ENCODE data around the gene C12orf43. TPM values are rescaled to one million over a fixed set of nuclear protein-coding genes. Genes with fewer than 3 reads are reported as not detected.

The C12orf43 gene
- total RNA-seq, 2 donors from 2014 or later: 16.9 to 19.9 TPM

DNA sequence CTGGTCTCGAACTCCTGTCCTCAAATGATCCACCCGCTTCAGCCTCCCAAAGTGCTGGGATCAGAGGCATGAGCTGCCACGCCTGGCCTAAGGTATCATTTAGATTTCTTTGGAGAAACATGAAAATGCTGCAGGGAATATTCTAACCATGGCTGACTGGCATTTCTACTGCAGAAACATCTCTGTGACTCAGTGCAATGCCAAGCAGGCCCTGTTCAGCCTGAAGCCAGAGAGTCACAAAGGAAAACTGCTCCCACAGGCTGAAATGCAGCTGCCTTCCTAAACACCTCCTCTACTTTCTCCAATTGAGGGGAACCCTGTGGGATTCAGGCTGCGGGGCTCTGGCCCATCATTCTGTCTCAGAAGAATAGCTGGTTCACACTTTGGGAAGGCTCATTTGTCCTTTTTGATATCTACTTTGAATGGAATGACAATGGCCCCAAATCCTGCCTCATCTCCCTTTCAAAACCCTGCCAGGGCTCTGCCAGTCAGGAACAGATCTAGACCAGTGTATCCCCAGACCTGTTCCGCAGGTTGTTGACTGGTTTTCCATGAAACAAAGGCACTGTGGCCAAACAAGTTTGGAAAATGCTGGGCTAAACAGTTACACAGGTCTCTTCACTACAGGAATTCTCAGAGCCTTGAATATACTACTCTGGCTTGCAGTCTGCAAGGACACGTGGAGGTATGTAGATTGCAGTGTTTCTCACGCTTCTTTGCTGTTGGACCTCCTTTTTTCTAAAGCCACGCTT is 7.8 kb downstream of the C12orf43 start:
- Mint-ChIP-seq H3K36me3 (peaks cover 15 to 20% of the 10 kb centered on the region in 2 donors), H3K27ac (peak overlapping the region in 1 of 2 donors; percentile 44), H3K9me3 (no peaks in the 10 kb centered on the region)
- ATAC-seq (no peak), DNase-seq (ENCODE audit: low spot score in 2 of 2) (no peak)

DNA sequence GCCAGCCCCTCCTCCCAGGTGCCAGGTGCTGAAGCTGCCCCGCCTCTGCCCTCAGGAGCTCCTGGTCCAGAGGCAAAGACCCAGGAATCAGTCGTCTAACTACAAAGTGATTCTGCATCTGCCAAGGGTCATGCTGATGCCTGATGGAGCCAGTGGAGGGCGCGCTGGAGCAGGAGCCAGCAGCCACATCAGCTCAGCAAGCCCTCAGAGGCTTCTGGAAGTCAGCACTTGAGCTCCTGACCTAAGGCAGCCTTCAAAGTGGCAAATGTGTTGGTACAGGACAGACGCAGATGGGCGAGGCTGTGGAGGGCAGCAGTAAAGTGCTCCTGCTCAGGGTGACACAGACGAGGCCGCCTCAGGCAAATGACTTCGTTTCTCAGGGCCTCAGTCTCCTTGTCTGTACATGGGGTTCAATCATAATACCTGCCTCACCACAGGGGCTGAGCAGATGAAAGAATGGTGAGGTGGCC is 10.9 kb downstream of the C12orf43 start:
- peaks cover 6 to 13% of the 10 kb centered on the region in 2 donors for H3K36me3 Mint-ChIP-seq
- peak overlapping the region; percentile 49 to 91 for H3K27ac Mint-ChIP-seq
- ATAC-seq (peak; percentile 71 to 79), DNase-seq (ENCODE audit: low spot score in 2 of 2) (peak; percentile 62 to 69)
- no peaks in the 10 kb centered on the region for H3K9me3 Mint-ChIP-seq

DNA sequence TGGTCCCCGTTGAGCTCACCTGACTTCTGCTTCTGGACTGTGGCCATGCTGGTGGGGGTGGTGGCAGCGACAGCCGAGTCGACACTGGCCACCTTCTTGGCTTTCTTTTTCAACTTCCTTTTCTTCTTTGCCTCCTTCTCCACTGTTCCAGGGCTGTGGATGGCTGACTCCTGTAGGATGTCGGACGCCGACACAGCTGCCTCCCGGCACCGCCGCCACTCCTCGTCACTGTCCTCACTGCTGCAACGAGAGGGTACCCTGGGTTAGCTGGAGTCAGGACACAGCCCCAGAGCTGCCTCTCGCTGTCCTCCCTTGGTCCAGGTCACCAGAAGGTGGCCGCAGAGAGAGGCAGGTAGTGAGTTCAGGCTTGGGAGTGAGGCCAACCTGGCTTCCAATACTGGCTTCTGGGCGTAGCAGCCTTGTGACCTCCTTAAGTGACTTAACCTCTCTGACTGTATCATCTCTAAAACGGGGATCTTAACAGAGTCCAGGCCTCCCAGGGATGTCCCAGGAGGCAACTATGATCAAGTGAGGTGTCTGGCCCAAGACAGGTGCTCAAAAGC is 12.0 kb downstream of the C12orf43 start:
- H3K27ac Mint-ChIP-seq: peak overlapping the region; percentile 45 to 91
- H3K9me3 Mint-ChIP-seq: no peaks in the 10 kb centered on the region
- H3K36me3 Mint-ChIP-seq: peaks cover 6 to 13% of the 10 kb centered on the region in 2 donors
- ATAC-seq (no peak), DNase-seq (ENCODE audit: low spot score in 2 of 2) (no peak)

DNA sequence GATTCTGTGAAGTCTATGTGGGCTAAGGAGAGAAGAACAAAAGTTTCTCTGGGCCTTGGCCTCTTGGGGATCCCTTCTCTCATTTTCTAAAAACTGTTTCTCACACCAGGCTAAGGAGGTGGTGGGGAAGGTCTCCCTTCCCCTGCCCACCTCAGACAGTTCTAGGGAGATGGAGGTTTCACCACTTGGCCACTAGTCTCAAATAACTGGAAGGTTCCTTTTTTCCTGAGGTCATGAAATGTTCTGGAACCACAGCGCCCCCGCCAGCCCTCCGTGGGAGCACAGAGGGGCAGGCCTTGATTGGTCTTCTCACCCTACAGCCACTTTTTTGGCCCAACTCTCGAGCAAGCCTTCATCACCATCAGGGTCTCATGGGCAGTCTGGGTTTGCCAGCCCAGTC is 12.6 kb downstream of the C12orf43 start:
- DNase-seq (ENCODE audit: low spot score in 2 of 2): no peak
- Mint-ChIP-seq H3K36me3 (peaks cover 6 to 8% of the 10 kb centered on the region in 2 donors), H3K9me3 (no peaks in the 10 kb centered on the region), H3K27ac (no peak overlapping the region)
- ATAC-seq: no peak

DNA sequence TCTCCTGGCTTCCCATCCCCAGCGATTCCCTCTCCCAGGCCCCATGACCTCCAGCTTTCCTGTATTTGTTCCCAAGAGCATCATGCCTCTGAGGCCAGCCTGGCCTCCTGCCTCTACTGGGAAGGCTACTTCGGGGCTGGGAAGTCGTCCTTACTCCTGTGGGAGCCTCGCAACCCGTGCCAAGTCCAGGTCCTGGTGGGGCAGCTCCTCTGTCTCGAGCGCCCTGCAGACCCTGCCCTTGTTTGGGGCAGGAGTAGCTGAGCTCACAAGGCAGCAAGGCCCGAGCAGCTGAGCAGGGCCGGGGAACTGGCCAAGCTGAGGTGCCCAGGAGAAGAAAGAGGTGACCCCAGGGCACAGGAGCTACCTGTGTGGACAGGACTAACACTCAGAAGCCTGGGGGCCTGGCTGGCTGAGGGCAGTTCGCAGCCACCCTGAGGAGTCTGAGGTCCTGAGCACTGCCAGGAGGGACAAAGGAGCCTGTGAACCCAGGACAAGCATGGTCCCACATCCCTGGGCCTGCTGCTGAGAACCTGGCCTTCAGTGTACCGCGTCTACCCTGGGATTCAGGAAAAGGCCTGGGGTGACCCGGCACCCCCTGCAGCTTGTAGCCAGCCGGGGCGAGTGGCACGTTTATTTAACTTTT is 14.3 kb downstream of the C12orf43 start:
- ATAC-seq: no peak
- Mint-ChIP-seq H3K9me3 (no peaks in the 10 kb centered on the region), H3K36me3 (peaks cover 6 to 8% of the 10 kb centered on the region in 2 donors), H3K27ac (peak overlapping the region in 1 of 2 donors; percentile 68)
- DNase-seq (ENCODE audit: low spot score in 2 of 2): no peak

DNA sequence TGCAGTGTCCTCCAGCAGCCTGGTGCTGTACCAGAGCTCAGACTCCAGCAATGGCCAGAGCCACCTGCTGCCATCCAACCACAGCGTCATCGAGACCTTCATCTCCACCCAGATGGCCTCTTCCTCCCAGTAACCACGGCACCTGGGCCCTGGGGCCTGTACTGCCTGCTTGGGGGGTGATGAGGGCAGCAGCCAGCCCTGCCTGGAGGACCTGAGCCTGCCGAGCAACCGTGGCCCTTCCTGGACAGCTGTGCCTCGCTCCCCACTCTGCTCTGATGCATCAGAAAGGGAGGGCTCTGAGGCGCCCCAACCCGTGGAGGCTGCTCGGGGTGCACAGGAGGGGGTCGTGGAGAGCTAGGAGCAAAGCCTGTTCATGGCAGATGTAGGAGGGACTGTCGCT is 15.2 kb downstream of the C12orf43 start:
- Mint-ChIP-seq H3K27ac (no peak overlapping the region), H3K9me3 (no peaks in the 10 kb centered on the region)

DNA sequence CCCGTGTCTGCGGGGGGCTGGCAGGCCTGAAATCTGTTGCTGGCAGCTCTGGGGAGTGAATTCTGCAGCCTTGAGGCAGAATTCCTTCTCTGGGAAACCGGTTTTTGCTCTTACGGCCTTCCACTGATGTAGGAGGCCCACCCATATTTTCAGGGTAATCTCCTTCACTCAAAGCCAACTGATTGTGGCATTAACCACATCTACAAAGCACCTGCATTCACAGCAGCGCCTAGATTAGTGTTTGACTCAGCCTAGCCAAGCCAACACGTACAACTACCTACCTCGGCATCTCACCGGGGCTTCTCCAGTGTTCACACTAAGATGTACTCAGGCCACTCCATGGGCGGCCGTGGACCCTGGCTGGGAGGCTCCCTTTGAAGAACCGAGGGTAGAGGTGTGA is 15.8 kb downstream of the C12orf43 start:
- H3K27ac Mint-ChIP-seq: no peak overlapping the region
- H3K9me3 Mint-ChIP-seq: peaks cover under 1 to 3% of the 10 kb centered on the region in 2 donors
- H3K36me3 Mint-ChIP-seq: peaks cover 4 to 8% of the 10 kb centered on the region in 2 donors
- ATAC-seq (peak in 1 of 2 donors; percentile 16), DNase-seq (ENCODE audit: low spot score in 2 of 2) (no peak)

More for the DNA sequence above, 15.2 kb downstream of the C12orf43 start:
- DNase-seq (ENCODE audit: low spot score in 2 of 2) (no peak), ATAC-seq (no peak)
- H3K36me3 Mint-ChIP-seq: peaks cover 6 to 8% of the 10 kb centered on the region in 2 donors

DNA sequence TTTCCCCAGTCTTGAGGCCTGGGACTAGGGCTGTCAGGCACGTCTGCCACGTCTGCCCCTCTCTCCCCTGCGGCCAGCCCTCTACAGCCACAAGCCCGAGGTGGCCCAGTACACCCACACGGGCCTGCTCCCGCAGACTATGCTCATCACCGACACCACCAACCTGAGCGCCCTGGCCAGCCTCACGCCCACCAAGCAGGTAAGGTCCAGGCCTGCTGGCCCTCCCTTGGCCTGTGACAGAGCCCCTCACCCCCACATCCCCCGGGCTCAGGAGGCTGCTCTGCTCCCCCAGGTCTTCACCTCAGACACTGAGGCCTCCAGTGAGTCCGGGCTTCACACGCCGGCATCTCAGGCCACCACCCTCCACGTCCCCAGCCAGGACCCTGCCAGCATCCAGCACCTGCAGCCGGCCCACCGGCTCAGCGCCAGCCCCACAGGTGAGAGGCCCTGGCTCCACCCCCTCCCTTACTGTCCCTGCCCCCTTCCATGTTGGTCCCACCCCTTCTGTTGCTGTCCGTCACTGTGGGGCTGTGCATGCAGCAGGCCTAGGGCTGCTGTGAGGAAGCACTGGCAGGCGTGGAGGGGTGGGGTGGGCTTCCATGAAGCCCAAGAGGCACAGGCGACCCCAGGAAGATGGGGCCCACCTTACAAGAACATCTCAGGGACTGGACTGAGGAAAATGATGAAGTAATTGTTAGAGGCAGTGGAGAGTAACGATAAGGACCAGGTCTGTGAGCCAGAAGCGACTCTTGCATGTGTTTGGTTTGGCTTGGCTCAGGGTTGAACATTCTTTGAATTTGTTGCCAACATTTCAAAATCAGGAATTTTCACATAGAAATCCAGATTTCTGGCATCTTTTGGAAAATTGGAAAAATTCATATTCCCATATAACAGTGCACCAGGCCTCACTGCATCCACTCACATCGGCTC is 16.8 kb downstream of the C12orf43 start:
- DNase-seq (ENCODE audit: low spot score in 2 of 2) (no peak), ATAC-seq (no peak)
- peaks cover 0 to 4% of the 10 kb centered on the region in 2 donors for H3K36me3 Mint-ChIP-seq
- H3K27ac Mint-ChIP-seq: peak overlapping the region; percentile 45 to 51
- peaks cover 10 to 13% of the 10 kb centered on the region in 2 donors for H3K9me3 Mint-ChIP-seq

DNA sequence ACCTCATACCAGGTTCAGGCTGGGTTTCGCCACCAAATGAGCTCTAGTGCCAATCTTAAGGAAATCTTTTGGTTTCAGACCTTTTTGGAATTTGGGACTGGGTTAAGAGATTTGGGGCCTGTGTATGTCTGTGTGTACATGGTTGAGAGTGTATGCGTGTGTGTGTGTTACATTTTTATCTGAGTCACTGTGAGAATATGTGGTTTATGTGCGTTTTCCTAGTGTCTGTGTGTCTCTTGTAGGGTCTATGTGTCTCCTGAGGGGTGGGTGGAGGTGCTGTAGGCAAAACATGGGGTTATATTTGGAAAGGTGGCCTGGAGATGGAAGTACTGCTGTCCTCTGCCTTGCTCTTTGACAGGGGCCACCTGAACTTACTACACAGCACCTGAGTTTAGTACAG is 17.9 kb downstream of the C12orf43 start:
- ATAC-seq: no peak
- DNase-seq (ENCODE audit: low spot score in 2 of 2): no peak
- peaks cover 10 to 13% of the 10 kb centered on the region in 2 donors for H3K9me3 Mint-ChIP-seq
- H3K27ac Mint-ChIP-seq: no peak overlapping the region
- no peaks in the 10 kb centered on the region for H3K36me3 Mint-ChIP-seq

DNA sequence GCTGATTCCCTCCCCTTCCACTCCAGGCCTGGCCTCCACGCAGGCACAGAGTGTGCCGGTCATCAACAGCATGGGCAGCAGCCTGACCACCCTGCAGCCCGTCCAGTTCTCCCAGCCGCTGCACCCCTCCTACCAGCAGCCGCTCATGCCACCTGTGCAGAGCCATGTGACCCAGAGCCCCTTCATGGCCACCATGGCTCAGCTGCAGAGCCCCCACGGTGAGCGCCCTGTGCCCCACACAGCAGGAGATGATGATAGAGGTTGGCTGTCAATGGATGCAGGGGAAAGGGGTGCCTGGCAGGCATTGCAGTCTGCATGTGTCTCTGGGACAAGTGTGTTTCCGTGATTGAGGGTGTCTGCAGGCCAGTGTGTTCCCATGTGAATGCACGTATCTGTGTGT is 18.8 kb downstream of the C12orf43 start:
- no peak for ATAC-seq
- Mint-ChIP-seq H3K27ac (peak overlapping the region in 1 of 2 donors; percentile 10), H3K9me3 (peaks cover 10 to 13% of the 10 kb centered on the region in 2 donors), H3K36me3 (no peaks in the 10 kb centered on the region)
- DNase-seq (ENCODE audit: low spot score in 2 of 2): no peak

DNA sequence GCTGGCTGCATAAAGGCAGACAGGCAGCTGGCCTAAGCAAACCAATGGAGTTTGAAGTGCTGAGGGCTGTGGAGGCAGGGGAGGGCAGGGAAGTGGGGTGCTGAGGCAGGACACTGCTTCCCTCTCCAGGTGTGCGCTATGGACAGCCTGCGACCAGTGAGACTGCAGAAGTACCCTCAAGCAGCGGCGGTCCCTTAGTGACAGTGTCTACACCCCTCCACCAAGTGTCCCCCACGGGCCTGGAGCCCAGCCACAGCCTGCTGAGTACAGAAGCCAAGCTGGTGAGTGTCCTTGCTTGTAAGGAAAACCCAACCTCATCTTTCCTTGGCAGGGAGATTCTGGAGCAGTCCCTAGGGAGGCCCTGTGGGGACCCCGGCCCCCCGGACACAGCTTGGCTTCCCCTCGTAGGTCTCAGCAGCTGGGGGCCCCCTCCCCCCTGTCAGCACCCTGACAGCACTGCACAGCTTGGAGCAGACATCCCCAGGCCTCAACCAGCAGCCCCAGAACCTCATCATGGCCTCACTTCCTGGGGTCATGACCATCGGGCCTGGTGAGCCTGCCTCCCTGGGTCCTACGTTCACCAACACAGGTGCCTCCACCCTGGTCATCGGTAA is 20.0 kb downstream of the C12orf43 start:
- H3K27ac Mint-ChIP-seq: no peak overlapping the region
- DNase-seq (ENCODE audit: low spot score in 2 of 2) (no peak), ATAC-seq (no peak)
- no peaks in the 10 kb centered on the region for H3K36me3 Mint-ChIP-seq
- peaks cover 10 to 13% of the 10 kb centered on the region in 2 donors for H3K9me3 Mint-ChIP-seq

DNA sequence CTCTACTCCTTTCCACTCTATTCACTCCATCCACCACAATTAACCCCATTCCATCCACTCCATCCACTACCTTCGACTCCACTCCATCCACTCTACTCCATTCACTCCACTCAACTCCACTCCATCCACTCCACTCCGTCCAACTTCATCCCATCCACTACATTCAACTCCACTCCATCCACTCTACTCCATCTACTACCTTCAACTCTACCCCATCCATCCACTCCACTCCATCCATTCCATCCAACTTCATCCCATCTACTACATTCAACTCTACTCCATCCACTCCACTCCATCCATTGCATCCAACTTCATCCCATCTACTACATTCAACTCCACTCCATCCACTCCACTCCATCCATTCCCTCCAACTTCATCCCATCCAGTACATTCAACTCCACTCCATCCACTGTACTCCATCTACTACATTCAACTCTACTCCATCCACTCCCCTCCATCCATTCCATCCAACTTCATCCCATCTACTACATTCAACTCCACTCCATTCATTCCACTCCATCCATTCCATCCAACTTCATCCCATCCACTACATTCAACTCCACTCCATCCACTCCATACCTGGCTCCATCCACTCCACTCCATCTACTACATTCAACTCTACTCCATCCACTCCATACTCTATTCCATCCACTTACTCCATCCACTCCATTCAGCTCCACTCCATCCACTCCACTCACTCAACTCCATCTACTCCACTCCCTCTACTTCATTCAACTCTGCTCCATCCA is 21.5 kb downstream of the C12orf43 start:
- H3K27ac Mint-ChIP-seq: no peak overlapping the region
- peaks cover 10 to 13% of the 10 kb centered on the region in 2 donors for H3K9me3 Mint-ChIP-seq
- H3K36me3 Mint-ChIP-seq: no peaks in the 10 kb centered on the region
- ATAC-seq (no peak), DNase-seq (ENCODE audit: low spot score in 2 of 2) (no peak)

DNA sequence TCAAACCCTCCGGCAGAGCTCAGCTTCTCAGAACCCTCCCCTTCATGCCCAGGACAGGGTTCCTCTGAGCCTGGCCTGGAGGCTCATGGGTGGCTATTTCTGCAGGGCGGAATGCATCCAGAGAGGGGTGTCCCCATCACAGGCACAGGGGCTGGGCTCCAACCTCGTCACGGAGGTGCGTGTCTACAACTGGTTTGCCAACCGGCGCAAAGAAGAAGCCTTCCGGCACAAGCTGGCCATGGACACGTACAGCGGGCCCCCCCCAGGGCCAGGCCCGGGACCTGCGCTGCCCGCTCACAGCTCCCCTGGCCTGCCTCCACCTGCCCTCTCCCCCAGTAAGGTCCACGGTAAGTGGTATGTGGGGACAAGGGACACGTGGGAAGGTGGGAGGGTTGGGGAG is 22.2 kb downstream of the C12orf43 start:
- Mint-ChIP-seq H3K36me3 (no peaks in the 10 kb centered on the region), H3K9me3 (peaks cover 10 to 13% of the 10 kb centered on the region in 2 donors), H3K27ac (no peak overlapping the region)
- no peak for ATAC-seq
- no peak for DNase-seq (ENCODE audit: low spot score in 2 of 2)

DNA sequence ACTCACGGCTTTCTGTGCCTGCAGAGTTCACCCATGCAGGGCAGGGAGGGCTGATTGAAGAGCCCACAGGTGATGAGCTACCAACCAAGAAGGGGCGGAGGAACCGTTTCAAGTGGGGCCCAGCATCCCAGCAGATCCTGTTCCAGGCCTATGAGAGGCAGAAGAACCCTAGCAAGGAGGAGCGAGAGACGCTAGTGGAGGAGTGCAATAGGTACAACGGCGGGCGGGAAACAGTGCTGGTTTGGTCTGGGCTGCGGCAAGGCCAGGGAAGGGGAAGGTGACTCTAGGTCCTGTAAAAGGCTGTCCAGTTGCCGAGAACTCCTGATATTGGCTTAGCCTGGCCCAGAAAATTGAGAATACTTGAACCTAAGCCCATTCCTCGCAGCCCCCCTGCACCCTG is 22.8 kb downstream of the C12orf43 start:
- peaks cover 10 to 13% of the 10 kb centered on the region in 2 donors for H3K9me3 Mint-ChIP-seq
- ATAC-seq (no peak), DNase-seq (ENCODE audit: low spot score in 2 of 2) (no peak)
- H3K36me3 Mint-ChIP-seq: no peaks in the 10 kb centered on the region
- H3K27ac Mint-ChIP-seq: no peak overlapping the region

DNA sequence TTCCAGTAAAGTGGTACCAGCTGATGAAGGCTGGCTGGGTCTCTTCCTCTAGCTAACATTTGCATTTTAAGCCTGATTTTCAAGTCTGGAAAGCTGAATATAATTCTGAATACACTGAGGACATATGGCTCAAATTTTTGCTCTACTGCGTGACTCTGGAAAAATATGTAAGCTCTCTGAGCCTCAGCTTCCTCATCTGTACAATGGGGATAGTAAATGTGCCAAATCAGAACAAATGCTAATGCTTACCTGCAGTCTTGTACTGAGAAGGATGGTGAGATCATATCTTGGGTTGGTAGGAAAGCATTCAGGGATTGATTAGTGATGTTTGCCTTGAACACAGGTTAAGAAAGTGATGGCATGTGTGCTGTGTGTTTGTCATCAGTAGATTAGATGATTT is 23.3 kb downstream of the C12orf43 start:
- H3K9me3 Mint-ChIP-seq: peaks cover 10 to 18% of the 10 kb centered on the region in 2 donors
- H3K27ac Mint-ChIP-seq: no peak overlapping the region
- H3K36me3 Mint-ChIP-seq: no peaks in the 10 kb centered on the region
- ATAC-seq (no peak), DNase-seq (ENCODE audit: low spot score in 2 of 2) (no peak)
